Subcutaneous adipose tissue (tissue), 4 donors: ENCODE results near the gene PDE2A. TPM values are rescaled to one million over a fixed set of nuclear protein-coding genes. Genes with fewer than 3 reads are reported as not detected.

Experiments
- CTCF ChIP-seq: fragments of 450-650 bp; IDR thresholded peaks from one replicate; pipeline ENCODE4 v1.5.1; 2016; ENCODE audit warnings: low read depth, mild to moderate bottlenecking, control low read depth, antibody characterized with exemption, moderate library complexity
- total RNA-seq, 4 donors: library from RNA; depleted of rRNA; stranded (reverse); fragments of >200 nt; gene quantifications; one replicate each; pipeline ENCODE4 v1.1.0, GENCODE V29; 2016

Gene PDE2A
- total RNA-seq, 4 donors from 2014 or later: 51.2 to 325 (median 74.5) TPM

GRCh38 chr11:72637926-72638325 is 36.3 kb downstream of the PDE2A start:
- TF ChIP-seq CTCF: no peak

- no peak for TF ChIP-seq CTCF
Observed at GRCh38 chr11:72637198-72637597, 37.0 kb downstream of the PDE2A start.

GRCh38 chr11:72636376-72636775 is 37.8 kb downstream of the PDE2A start:
- TF ChIP-seq CTCF: no peak

- no peak for TF ChIP-seq CTCF
Observed at GRCh38 chr11:72635933-72636332, 38.3 kb downstream of the PDE2A start.

- no peak for TF ChIP-seq CTCF
Observed at GRCh38 chr11:72635309-72635915, 38.8 kb downstream of the PDE2A start.

GRCh38 chr11:72634472-72635095 is 39.6 kb downstream of the PDE2A start:
- no peak for TF ChIP-seq CTCF

GRCh38 chr11:72634016-72634415 is 40.2 kb downstream of the PDE2A start:
- no peak for TF ChIP-seq CTCF
